H1 (cell line): ENCODE measurements around the gene CD63. TPM values are rescaled to one million over a fixed set of nuclear protein-coding genes. Genes with fewer than 3 reads are reported as not detected.

ENCODE experiments used
- CTCF ChIA-PET: fragments of 300-600 bp; sonication (Branson Sonifier 250); formaldehyde crosslinking; loops from one replicate; lab custom pipeline; 2021; ENCODE audit not compliant: partially characterized antibody; lab: Charles Lee
- POLR2A ChIA-PET: fragments of 300-600 bp; sonication (Branson Sonifier 250); formaldehyde crosslinking; loops from one replicate; lab custom pipeline; 2021; ENCODE audit warnings: inconsistent platforms; ENCODE audit not compliant: partially characterized antibody; lab: Charles Lee
- DNase-seq, 2 experiments: peaks; one replicate each; pipeline versions ENCODE4 v3.0.0 to v3.0.0-alpha.2; 2010 to 2022; ENCODE audit warnings: low spot score in 2 of 2, low read depth in 1 of 2, mixed read lengths in 1 of 2
- FAIRE-seq: peaks from 2 replicates; lab custom pipeline; 2011; peaks lifted over from hg19 to GRCh38; lab: Jason Lieb, UNC
- H2AFZ ChIP-seq: 2 replicates; pipeline ENCODE4 v1.8.1; 2012; ENCODE audit warnings: low read length, inconsistent platforms
- H2AK5ac ChIP-seq: 2 replicates; pipeline ENCODE4 v1.6.1; 2013; ENCODE audit warnings: low read depth, low read length
- H2BK120ac ChIP-seq: replicated peaks from 2 replicates; pipeline ENCODE3; 2013; ENCODE audit warnings: low read depth, low read length, inconsistent platforms
- H2BK12ac ChIP-seq: 2 replicates; pipeline ENCODE4 v1.6.1; 2013; ENCODE audit warnings: low read depth, low read length
- H2BK15ac ChIP-seq: 2 replicates; pipeline ENCODE4 v1.6.1; 2013; ENCODE audit warnings: low read length
- H2BK20ac ChIP-seq: 2 replicates; pipeline ENCODE4 v1.6.1; 2013; ENCODE audit warnings: low read length
- H2BK5ac ChIP-seq: 2 replicates; pipeline ENCODE4 v1.6.1; 2013; ENCODE audit warnings: low read depth, low read length
- H3K14ac ChIP-seq: 2 replicates; pipeline ENCODE4 v1.6.1; 2013; ENCODE audit warnings: inconsistent platforms; ENCODE audit not compliant: insufficient read length
- H3K18ac ChIP-seq: 2 replicates; pipeline ENCODE4 v1.6.1; 2013; ENCODE audit warnings: low read length; ENCODE audit errors: extremely low read depth
- H3K23ac ChIP-seq: 2 replicates; pipeline ENCODE4 v1.6.1; 2013; ENCODE audit warnings: inconsistent platforms; ENCODE audit not compliant: insufficient read length
- H3K23me2 ChIP-seq: 2 replicates; pipeline ENCODE4 v1.6.1; 2013; ENCODE audit warnings: low read depth, low read length
- H3K27ac ChIP-seq: 2 replicates; pipeline ENCODE4 v1.6.1; 2011; ENCODE audit warnings: low read depth, low read length, inconsistent platforms
- H3K27me3 ChIP-seq, 4 experiments: replicated peaks in 1 of 4; 1 replicate in 1 of 4; 2 replicates in 3 of 4; pipeline versions ENCODE4 v1.6.1 to v1.8.1; 2011 to 2013; ENCODE audit warnings: low read length in 3 of 4, mild to moderate bottlenecking in 3 of 4, inconsistent platforms in 2 of 4, mixed read lengths in 2 of 4, moderate library complexity in 1 of 4; ENCODE audit not compliant: control insufficient read depth in 3 of 4, insufficient read depth in 3 of 4; ENCODE audit errors: extremely low read depth in 1 of 4
- H3K36me3 ChIP-seq, 4 experiments: 2 replicates each; pipeline versions ENCODE4 v1.6.1 to v1.8.1; 2011 to 2013; ENCODE audit warnings: mild to moderate bottlenecking in 4 of 4, low read length in 3 of 4, moderate library complexity in 2 of 4, control low read depth in 1 of 4, inconsistent platforms in 1 of 4; ENCODE audit not compliant: insufficient read depth in 4 of 4, control insufficient read depth in 2 of 4
- H3K4ac ChIP-seq: replicated peaks from 2 replicates; pipeline ENCODE3; 2013; ENCODE audit warnings: low read length, low read depth, mixed read lengths, inconsistent platforms; ENCODE audit not compliant: insufficient read length
- H3K4me1 ChIP-seq, 4 experiments: replicated peaks in 1 of 4; 1 replicate in 1 of 4; 2 replicates in 3 of 4; pipeline versions ENCODE4 v1.6.1 to v1.8.1; 2011 to 2013; ENCODE audit warnings: low read length in 3 of 4, inconsistent platforms in 2 of 4, mixed read lengths in 1 of 4; ENCODE audit not compliant: insufficient read depth in 4 of 4, control insufficient read depth in 3 of 4
- H3K4me2 ChIP-seq, 2 experiments: 2 replicates each; pipeline versions ENCODE4 v1.6.1 to v1.8.1; 2011 to 2013; ENCODE audit warnings: low read depth in 2 of 2, low read length in 2 of 2, control low read depth in 1 of 2, inconsistent platforms in 1 of 2, mild to moderate bottlenecking in 1 of 2; ENCODE audit not compliant: insufficient read depth in 1 of 2
- H3K4me3 ChIP-seq, 4 experiments: fragments of 200-600, 300-600 bp in 1 of 4; sonication (generic), shearing (Covaris generic), sonication (Bioruptor Twin) in 1 of 4; 2 replicates each; pipeline versions ENCODE4 v1.5.1 to v1.8.1; 2011 to 2016; ENCODE audit warnings: low read length in 4 of 4, low read depth in 3 of 4, control low read depth in 2 of 4, inconsistent platforms in 2 of 4, mild to moderate bottlenecking in 2 of 4, mixed read lengths in 1 of 4, moderate library complexity in 1 of 4; ENCODE audit not compliant: insufficient read depth in 2 of 4; ENCODE audit errors: extremely low read depth in 1 of 4
- H3K56ac ChIP-seq: replicated peaks from 2 replicates; pipeline ENCODE3; 2013; ENCODE audit warnings: low read depth, mild to moderate bottlenecking, mixed read lengths, low read length, inconsistent platforms; ENCODE audit not compliant: insufficient read length
- H3K79me1 ChIP-seq: 2 replicates; pipeline ENCODE4 v1.6.1; 2013; ENCODE audit warnings: low read depth, low read length, control low read depth
- H3K79me2 ChIP-seq, 2 experiments: 2 replicates each; pipeline versions ENCODE4 v1.6.1 to v1.8.1; 2012 to 2013; ENCODE audit warnings: low read length in 2 of 2, mild to moderate bottlenecking in 2 of 2, inconsistent platforms in 1 of 2; ENCODE audit not compliant: insufficient read depth in 2 of 2, control insufficient read depth in 1 of 2
- H3K9ac ChIP-seq, 4 experiments: replicated peaks in 1 of 4; 1 replicate in 1 of 4; 2 replicates in 3 of 4; pipeline versions ENCODE4 v1.6.1 to v1.8.1; 2011 to 2013; ENCODE audit warnings: low read depth in 3 of 4, low read length in 3 of 4, control low read depth in 2 of 4, mild to moderate bottlenecking in 2 of 4, moderate library complexity in 2 of 4, inconsistent platforms in 1 of 4; ENCODE audit errors: extremely low read depth in 1 of 4
- H3K9me3 ChIP-seq, 2 experiments: 2 replicates each; pipeline versions ENCODE4 v1.6.1 to v1.8.1; 2012 to 2013; ENCODE audit warnings: mild to moderate bottlenecking in 2 of 2, moderate library complexity in 2 of 2, control low read depth in 1 of 2, inconsistent platforms in 1 of 2, low read depth in 1 of 2, low read length in 1 of 2, mixed read lengths in 1 of 2; ENCODE audit not compliant: insufficient read depth in 2 of 2
- H4K20me1 ChIP-seq, 2 experiments: replicated peaks in 1 of 2; 2 replicates each; pipeline versions ENCODE3 to v1.8.1; 2011 to 2013; ENCODE audit warnings: inconsistent platforms in 2 of 2, low read length in 2 of 2, mild to moderate bottlenecking in 1 of 2; ENCODE audit not compliant: insufficient read depth in 2 of 2, control insufficient read depth in 1 of 2
- H4K5ac ChIP-seq: 2 replicates; pipeline ENCODE4 v1.6.1; 2013; ENCODE audit warnings: low read length, low read depth, mixed read lengths, inconsistent platforms; ENCODE audit not compliant: insufficient read length
- H4K8ac ChIP-seq: 2 replicates; pipeline ENCODE4 v1.8.0; 2013; ENCODE audit warnings: mild to moderate bottlenecking, moderate library complexity, low read length, inconsistent platforms; ENCODE audit not compliant: insufficient read depth; ENCODE audit errors: extremely low read depth
- H4K91ac ChIP-seq: replicated peaks from 2 replicates; pipeline ENCODE3; 2013; ENCODE audit warnings: low read length, mixed read lengths, inconsistent platforms; ENCODE audit not compliant: insufficient read length
- BACH1 ChIP-seq: IDR thresholded peaks from 2 replicates; pipeline ENCODE4 v1.6.1; 2012; ENCODE audit warnings: low read length, improper control_type of control experiment
- CHD1 ChIP-seq: IDR thresholded peaks from 2 replicates; pipeline ENCODE4 v1.6.1; 2012; ENCODE audit warnings: low read depth, low read length, improper control_type of control experiment
- HDAC6 ChIP-seq: IDR thresholded peaks from one replicate; pipeline ENCODE4 v1.7.1; 2012; ENCODE audit warnings: low read depth, mild to moderate bottlenecking, inconsistent platforms, low read length, moderate library complexity
- JUN ChIP-seq: IDR thresholded peaks from 2 replicates; pipeline ENCODE4 v1.6.1; 2011; ENCODE audit warnings: low read depth, mild to moderate bottlenecking, improper control_type of control experiment, low read length
- MAFK ChIP-seq: IDR thresholded peaks from 2 replicates; pipeline ENCODE4 v1.6.1; 2012; ENCODE audit warnings: low read depth, mild to moderate bottlenecking, improper control_type of control experiment, low read length
- NANOG ChIP-seq: IDR thresholded peaks from 2 replicates; pipeline ENCODE4 v1.6.1; 2011; ENCODE audit warnings: low read length, low read depth, mild to moderate bottlenecking, inconsistent platforms; ENCODE audit not compliant: insufficient read depth, poor library complexity, severe bottlenecking
- PHF8 ChIP-seq: fragments of 200-600 bp; sonication (generic); conservative IDR thresholded peaks from 2 replicates; pipeline ENCODE4 v1.7.1; 2012; ENCODE audit warnings: low read depth, mild to moderate bottlenecking, inconsistent platforms, low read length, moderate library complexity
- POU5F1 ChIP-seq: IDR thresholded peaks from 2 replicates; pipeline ENCODE4 v1.6.1; 2011; ENCODE audit warnings: low read depth, mild to moderate bottlenecking, low read length, moderate library complexity
- SP2 ChIP-seq: IDR thresholded peaks from 2 replicates; pipeline ENCODE4 v1.6.1; 2012; ENCODE audit warnings: mild to moderate bottlenecking, low read length, inconsistent platforms
- TBP ChIP-seq: IDR thresholded peaks from 2 replicates; pipeline ENCODE4 v1.6.1; 2011; ENCODE audit warnings: low read depth, low read length, improper control_type of control experiment
- WGBS, 2 experiments: shearing (Covaris generic) in 1 of 2; methylation state at CpG; one replicate each; pipeline versions ENCODE4 v1.1.6 to v1.1.7; 2013 to 2015; ENCODE audit warnings: low lambda C conversion rate in 2 of 2, mixed read lengths in 2 of 2, inconsistent platforms in 1 of 2, low coverage in 1 of 2, missing lambda C conversion rate in 1 of 2; ENCODE audit not compliant: insufficient replicate concordance in 2 of 2, insufficient coverage in 1 of 2, insufficient read length in 1 of 2; ENCODE audit errors: extremely low coverage in 1 of 2, missing lambda C conversion rate in 1 of 2; 5-methylcytosine and 5-hydroxymethylcytosine counted together
- polyA plus RNA-seq, 7 experiments: library from polyadenylated mRNA; depleted of rRNA in 3 of 7; stranded (reverse) in 5 of 7; unstranded in 2 of 7; fragments of >200 nt in 5 of 7; fragments of 200-250 nt in 2 of 7; gene quantifications; 1 replicate in 5 of 7; 2 replicates in 1 of 7; 4 replicates in 1 of 7; pipeline versions ENCODE4 v1.2.1 to v1.2.3, GENCODE V29; 2011 to 2013; ENCODE audit warnings: missing spikeins in 2 of 7, mixed read lengths in 2 of 7
- total RNA-seq: library from RNA; stranded (reverse); fragmentation: NEBNext Ultra II Directional; extraction: Animal tissue kit (Norgen Biotek cat#: 25700); gene quantifications from 2 replicates; pipeline ENCODE4 v1.2.1, GENCODE V29; 2021

The CD63 gene
- total and polyA plus RNA-seq, 2 of the 8 experiments (the other 6 are each of a cell fraction or from before 2014, with no cell fraction given), result 440 to 526 TPM

- POLR2A ChIA-PET, result interaction anchor here (0.9 to 34.1 kb wide), 5 partner anchors 10 to 32 kb away, joined by 3 to 809 read pairs (median 3); partner anchors contain the start of gene BLOC1S1
- 92% methylated on average over 3 of the region's 3 CpGs; no CpG with 5 or more reads in 1 of the 2 experiments for WGBS, 2 experiments
- no peak for FAIRE-seq
These were observed 5.8 kb upstream of the CD63 start for GRCh38 chr12:55734595-55734994.

More at GRCh38 chr12:55734595-55734994, 5.8 kb upstream of the CD63 start:
- Histone ChIP-seq H3K4me1 (peaks cover 0 to 19% (median 9%) of the 10 kb centered on the region in 4 experiments; a peak in 5 of 7 replicates), H3K9ac (no peak overlapping the region), H3K23me2 (peaks cover 8% of the 10 kb centered on the region), H3K4ac (no peak overlapping the region), H4K20me1 (no peaks in the 10 kb centered on the region), H3K36me3 (no peaks in the 10 kb centered on the region), H4K91ac (no peak overlapping the region), H2BK12ac (no peak overlapping the region), H2BK120ac (no peak overlapping the region), H3K79me1 (no peaks in the 10 kb centered on the region), H3K18ac (no peak overlapping the region), H3K27me3 (no peaks in the 10 kb centered on the region), H4K5ac (no peak overlapping the region), H2BK20ac (no peak overlapping the region), H2BK15ac (no peak overlapping the region), H3K4me3 (no peak overlapping the region), H2AK5ac (no peak overlapping the region), H2BK5ac (no peak overlapping the region), H3K4me2 (no peak overlapping the region), H3K9me3 (no peaks in the 10 kb centered on the region), H3K14ac (no peak overlapping the region), H3K23ac (no peak overlapping the region), H4K8ac (no peak overlapping the region), H3K79me2 (no peaks in the 10 kb centered on the region), H3K56ac (no peak overlapping the region), H2AFZ (no peak overlapping the region), H3K27ac (no peak overlapping the region)
- CTCF ChIA-PET, result interaction anchor here (0.6 to 10.7 kb wide), 10 partner anchors 9 to 88 kb away, joined by 4 to 229 read pairs (median 20); partner anchors contain the start of genes BLOC1S1, ITGA7 and RDH5
- no peak for TF ChIP-seq JUN
- no peak for TF ChIP-seq TBP
- no peak for TF ChIP-seq BACH1
- TF ChIP-seq PHF8, result no peak
- no peak for TF ChIP-seq MAFK
- no peak for TF ChIP-seq HDAC6
- TF ChIP-seq CHD1, result no peak
- no peak for TF ChIP-seq NANOG
- no peak for TF ChIP-seq POU5F1
- no peak for TF ChIP-seq SP2
- DNase-seq, result no peak
